Measurements from ENCODE around the gene CHRNB1. TPM values are rescaled to one million over a fixed set of nuclear protein-coding genes. Genes with fewer than 3 reads are reported as not detected.

Gene CHRNB1
- total and polyA plus RNA-seq, 4 donors, result 7.0 to 11.9 (median 10.6) TPM

- WGBS, 2 donors, result 90 to 95% methylated on average over 8 of the region's 8 CpGs
- Histone ChIP-seq H3K9me3 (ENCODE audit: control insufficient read depth in 4 of 4, insufficient read depth in 3 of 4, low read length in 3 of 4) (no peaks in the 10 kb centered on the region), H3K4me3 (no peak overlapping the region), H3K4me1 (ENCODE audit: control insufficient read depth in 5 of 5, insufficient read depth in 5 of 5, low read length in 5 of 5) (no peaks in the 10 kb centered on the region), H3K36me3 (ENCODE audit: control insufficient read depth in 4 of 4, insufficient read depth in 4 of 4, low read length in 4 of 4) (peaks cover 0 to 13% (median 4%) of the 10 kb centered on the region in 4 donors), H3K27ac (ENCODE audit: low read depth in 1 of 2, low read length in 1 of 2) (no peak overlapping the region), H3K27me3 (ENCODE audit: control insufficient read depth in 3 of 3, insufficient read depth in 3 of 3, low read length in 2 of 3) (no peaks in the 10 kb centered on the region), H3K9ac (ENCODE audit: insufficient read depth in 1 of 2, low read length in 2 of 2) (no peak overlapping the region)
- DNase-seq, result no peak
- TF ChIP-seq CTCF (IDR thresholded peaks at IDR 0.05; ENCODE audit: control extremely low read depth, extremely low read depth), result no peak
- ATAC-seq (ENCODE audit: insufficient read depth, low FRiP score), result no peak
Observed at GRCh38 chr17:7411427-7411750, 33.5 kb upstream of the CHRNB1 start.

GRCh38 chr17:7413346-7413985 lies 31.4 kb upstream of the CHRNB1 start:
- H3K27ac ChIP-seq (ENCODE audit: low read depth in 1 of 2, low read length in 1 of 2), result no peak overlapping the region
- no peaks in the 10 kb centered on the region for H3K9me3 ChIP-seq (ENCODE audit: control insufficient read depth in 4 of 4, insufficient read depth in 3 of 4, low read length in 3 of 4)
- no peak overlapping the region for H3K4me3 ChIP-seq
- H3K4me1 ChIP-seq (ENCODE audit: control insufficient read depth in 5 of 5, insufficient read depth in 5 of 5, low read length in 5 of 5), result no peaks in the 10 kb centered on the region
- H3K27me3 ChIP-seq (ENCODE audit: control insufficient read depth in 3 of 3, insufficient read depth in 3 of 3, low read length in 2 of 3), result no peaks in the 10 kb centered on the region
- no peak overlapping the region for H3K9ac ChIP-seq (ENCODE audit: insufficient read depth in 1 of 2, low read length in 2 of 2)
- TF ChIP-seq CTCF (IDR thresholded peaks at IDR 0.05; ENCODE audit: control extremely low read depth, extremely low read depth), result no peak
- 83 to 88% methylated on average over 6 of the region's 6 CpGs for WGBS, 2 donors
- no peak for DNase-seq
- H3K36me3 ChIP-seq (ENCODE audit: control insufficient read depth in 4 of 4, insufficient read depth in 4 of 4, low read length in 4 of 4), result peaks cover 0 to 13% (median 7%) of the 10 kb centered on the region in 4 donors
- ATAC-seq (ENCODE audit: insufficient read depth, low FRiP score), result no peak

GRCh38 chr17:7414837-7415236 lies 30.0 kb upstream of the CHRNB1 start:
- Histone ChIP-seq H3K36me3 (ENCODE audit: control insufficient read depth in 4 of 4, insufficient read depth in 4 of 4, low read length in 4 of 4) (peaks cover 0 to 11% (median 5%) of the 10 kb centered on the region in 4 donors), H3K27ac (ENCODE audit: low read depth in 1 of 2, low read length in 1 of 2) (no peak overlapping the region), H3K9me3 (ENCODE audit: control insufficient read depth in 4 of 4, insufficient read depth in 3 of 4, low read length in 3 of 4) (no peaks in the 10 kb centered on the region), H3K27me3 (ENCODE audit: control insufficient read depth in 3 of 3, insufficient read depth in 3 of 3, low read length in 2 of 3) (no peaks in the 10 kb centered on the region), H3K9ac (ENCODE audit: insufficient read depth in 1 of 2, low read length in 2 of 2) (no peak overlapping the region), H3K4me1 (ENCODE audit: control insufficient read depth in 5 of 5, insufficient read depth in 5 of 5, low read length in 5 of 5) (peaks cover 0 to 7% (median 0%) of the 10 kb centered on the region in 5 donors), H3K4me3 (no peak overlapping the region)
- TF ChIP-seq CTCF (IDR thresholded peaks at IDR 0.05; ENCODE audit: control extremely low read depth, extremely low read depth), result no peak
- no peak for ATAC-seq (ENCODE audit: insufficient read depth, low FRiP score)
- 83 to 87% methylated on average over 14 of the region's 14 CpGs for WGBS, 2 donors
- no peak for DNase-seq

GRCh38 chr17:7415784-7416183 lies 29.1 kb upstream of the CHRNB1 start:
- ATAC-seq (ENCODE audit: insufficient read depth, low FRiP score) (no peak), DNase-seq (no peak)
- H3K4me3 ChIP-seq, result no peak overlapping the region
- no peaks in the 10 kb centered on the region for H3K9me3 ChIP-seq (ENCODE audit: control insufficient read depth in 4 of 4, insufficient read depth in 3 of 4, low read length in 3 of 4)
- H3K36me3 ChIP-seq (ENCODE audit: control insufficient read depth in 4 of 4, insufficient read depth in 4 of 4, low read length in 4 of 4), result peaks cover 0 to 11% (median 5%) of the 10 kb centered on the region in 4 donors
- 87 to 89% methylated on average over 23 of the region's 23 CpGs for WGBS, 2 donors
- no peak overlapping the region for H3K9ac ChIP-seq (ENCODE audit: insufficient read depth in 1 of 2, low read length in 2 of 2)
- H3K27ac ChIP-seq (ENCODE audit: low read depth in 1 of 2, low read length in 1 of 2), result no peak overlapping the region
- H3K27me3 ChIP-seq (ENCODE audit: control insufficient read depth in 3 of 3, insufficient read depth in 3 of 3, low read length in 2 of 3), result no peaks in the 10 kb centered on the region
- peaks cover 0 to 12% (median 0%) of the 10 kb centered on the region in 5 donors for H3K4me1 ChIP-seq (ENCODE audit: control insufficient read depth in 5 of 5, insufficient read depth in 5 of 5, low read length in 5 of 5)
- no peak for TF ChIP-seq CTCF (IDR thresholded peaks at IDR 0.05; ENCODE audit: control extremely low read depth, extremely low read depth)
